Measurements from ENCODE around the gene SLC25A46.

Gene SLC25A46

GRCh38 chr5:110702704-110703103, 36.1 kb upstream of the SLC25A46 start:
- Histone ChIP-seq H3F3A (ENCODE audit: low read depth) (no peaks in the 10 kb centered on the region), H3K4me2 (ENCODE audit: low read depth, low read length, poor library complexity, severe bottlenecking) (no peak overlapping the region), H3K9ac (ENCODE audit: low read depth, low read length, poor library complexity, severe bottlenecking) (no peak overlapping the region), H3K4me3 (ENCODE audit: low read length, poor library complexity, severe bottlenecking) (no peak overlapping the region), H3K9me2 (replicated peaks; ENCODE audit: low read depth, low read length) (no peaks in the 10 kb centered on the region), H4K20me1 (ENCODE audit: insufficient read depth, low read length, poor library complexity, severe bottlenecking) (no peaks in the 10 kb centered on the region), H3K9me3 (ENCODE audit: insufficient read depth, low read depth, low read length) (no peaks in the 10 kb centered on the region), H3K79me2 (ENCODE audit: insufficient read depth, low read length) (no peaks in the 10 kb centered on the region), H2AFZ (ENCODE audit: low read length) (no peak overlapping the region), H3K4me1 (ENCODE audit: insufficient read depth, low read length, poor library complexity, severe bottlenecking) (no peaks in the 10 kb centered on the region), H3K36me3 (ENCODE audit: insufficient read depth, low read length) (no peaks in the 10 kb centered on the region), H3K27me3 (ENCODE audit: insufficient read depth, low read length, poor library complexity, severe bottlenecking) (no peaks in the 10 kb centered on the region)
- TF ChIP-seq EZH2phosphoT487 (IDR thresholded peaks at IDR 0.05; ENCODE audit: borderline replicate concordance) (no peak), CTCF (conservative IDR thresholded peaks at IDR 0.05; ENCODE audit: low read length) (no peak)

- Histone ChIP-seq H4K20me1 (ENCODE audit: insufficient read depth, low read length, poor library complexity, severe bottlenecking) (no peaks in the 10 kb centered on the region), H3K4me3 (ENCODE audit: low read length, poor library complexity, severe bottlenecking) (no peak overlapping the region), H3K9ac (ENCODE audit: low read depth, low read length, poor library complexity, severe bottlenecking) (no peak overlapping the region), H2AFZ (ENCODE audit: low read length) (no peak overlapping the region), H3K27me3 (ENCODE audit: insufficient read depth, low read length, poor library complexity, severe bottlenecking) (no peaks in the 10 kb centered on the region), H3K36me3 (ENCODE audit: insufficient read depth, low read length) (no peaks in the 10 kb centered on the region), H3K9me3 (ENCODE audit: insufficient read depth, low read depth, low read length) (no peaks in the 10 kb centered on the region), H3F3A (ENCODE audit: low read depth) (no peaks in the 10 kb centered on the region), H3K4me2 (ENCODE audit: low read depth, low read length, poor library complexity, severe bottlenecking) (no peak overlapping the region), H3K4me1 (ENCODE audit: insufficient read depth, low read length, poor library complexity, severe bottlenecking) (no peaks in the 10 kb centered on the region), H3K79me2 (ENCODE audit: insufficient read depth, low read length) (no peaks in the 10 kb centered on the region), H3K9me2 (replicated peaks; ENCODE audit: low read depth, low read length) (no peaks in the 10 kb centered on the region)
- TF ChIP-seq CTCF (conservative IDR thresholded peaks at IDR 0.05; ENCODE audit: low read length), result no peak
- TF ChIP-seq EZH2phosphoT487 (IDR thresholded peaks at IDR 0.05; ENCODE audit: borderline replicate concordance), result no peak
These were observed 35.3 kb upstream of the SLC25A46 start for GRCh38 chr5:110703481-110703880.

- Histone ChIP-seq H3K9me3 (ENCODE audit: insufficient read depth, low read depth, low read length) (no peaks in the 10 kb centered on the region), H3K4me3 (ENCODE audit: low read length, poor library complexity, severe bottlenecking) (no peak overlapping the region), H3K79me2 (ENCODE audit: insufficient read depth, low read length) (no peaks in the 10 kb centered on the region), H3F3A (ENCODE audit: low read depth) (no peaks in the 10 kb centered on the region), H4K20me1 (ENCODE audit: insufficient read depth, low read length, poor library complexity, severe bottlenecking) (no peaks in the 10 kb centered on the region), H3K27me3 (ENCODE audit: insufficient read depth, low read length, poor library complexity, severe bottlenecking) (no peaks in the 10 kb centered on the region), H3K9ac (ENCODE audit: low read depth, low read length, poor library complexity, severe bottlenecking) (no peak overlapping the region), H3K36me3 (ENCODE audit: insufficient read depth, low read length) (no peaks in the 10 kb centered on the region), H3K4me1 (ENCODE audit: insufficient read depth, low read length, poor library complexity, severe bottlenecking) (no peaks in the 10 kb centered on the region), H3K4me2 (ENCODE audit: low read depth, low read length, poor library complexity, severe bottlenecking) (no peak overlapping the region), H2AFZ (ENCODE audit: low read length) (no peak overlapping the region), H3K9me2 (replicated peaks; ENCODE audit: low read depth, low read length) (no peaks in the 10 kb centered on the region)
- TF ChIP-seq EZH2phosphoT487 (IDR thresholded peaks at IDR 0.05; ENCODE audit: borderline replicate concordance) (no peak), CTCF (conservative IDR thresholded peaks at IDR 0.05; ENCODE audit: low read length) (no peak)
These were observed 33.5 kb upstream of the SLC25A46 start for GRCh38 chr5:110705349-110705748.

All from Loucy (cell line).